CD4-positive, alpha-beta T cell treated with Interleukin-15 for 4 hours (primary cell): ENCODE data around the gene BSN.
"Not testable (repeated sequence)": the region's sequence is repeated elsewhere in the genome, so short reads cannot be mapped to it uniquely, and the experiment has no call there.

ENCODE experiments used
- DNase-seq: peaks from one replicate; pipeline ENCODE4 v3.0.0-alpha.2; 2020; ENCODE audit warnings: low spot score

Gene BSN

GRCh38 chr3:49535971-49536874 is 18.1 kb upstream of the BSN start:
- DNase-seq, result no peak

- no peak for DNase-seq
Observed at GRCh38 chr3:49536875-49537533, 17.3 kb upstream of the BSN start.

- DNase-seq, result peak; percentile 88
Observed at GRCh38 chr3:49539659-49540560, 14.4 kb upstream of the BSN start.

DNA sequence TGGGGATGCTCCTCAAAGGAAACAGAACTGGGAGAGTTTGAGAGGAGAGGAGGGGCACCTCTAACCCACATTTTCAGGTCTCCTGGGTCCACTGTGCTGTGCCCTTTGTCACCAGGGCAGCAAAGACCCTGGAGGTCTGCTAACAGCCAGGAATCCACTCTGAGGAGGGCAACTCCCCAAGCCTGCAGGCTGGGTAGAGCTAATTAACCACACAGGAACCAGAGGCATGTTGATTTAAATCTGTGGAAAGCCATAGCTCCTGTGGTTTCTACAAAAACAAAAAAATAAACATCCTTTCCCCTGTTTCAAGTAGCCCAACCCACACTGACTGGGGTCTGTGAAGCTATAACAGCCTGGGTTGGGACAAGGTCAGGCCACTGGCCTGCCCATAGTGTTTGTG is 2.2 kb upstream of the BSN start:
- no peak for DNase-seq

DNA sequence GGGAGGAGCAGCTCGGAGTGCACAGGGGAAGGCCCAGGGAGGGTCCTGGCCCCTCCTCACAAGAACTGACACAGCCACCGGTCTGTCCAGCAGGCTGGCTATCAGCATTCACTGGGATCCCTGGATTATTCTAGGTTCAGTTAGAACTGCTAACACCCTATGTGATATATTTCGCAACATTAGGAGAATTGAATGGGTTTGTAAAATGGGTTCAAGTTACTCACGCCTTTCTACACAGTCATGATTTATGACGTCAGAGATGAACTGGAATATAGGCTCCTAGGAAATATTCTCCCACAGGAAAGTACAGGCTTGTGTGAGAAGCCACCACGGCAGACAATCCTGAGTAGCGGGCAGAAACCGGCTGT is 969 bp upstream of the BSN start:
- no peak for DNase-seq

- DNase-seq, result no peak
Observed at GRCh38 chr3:49554633-49555265, 472 bp downstream of the BSN start.

DNA sequence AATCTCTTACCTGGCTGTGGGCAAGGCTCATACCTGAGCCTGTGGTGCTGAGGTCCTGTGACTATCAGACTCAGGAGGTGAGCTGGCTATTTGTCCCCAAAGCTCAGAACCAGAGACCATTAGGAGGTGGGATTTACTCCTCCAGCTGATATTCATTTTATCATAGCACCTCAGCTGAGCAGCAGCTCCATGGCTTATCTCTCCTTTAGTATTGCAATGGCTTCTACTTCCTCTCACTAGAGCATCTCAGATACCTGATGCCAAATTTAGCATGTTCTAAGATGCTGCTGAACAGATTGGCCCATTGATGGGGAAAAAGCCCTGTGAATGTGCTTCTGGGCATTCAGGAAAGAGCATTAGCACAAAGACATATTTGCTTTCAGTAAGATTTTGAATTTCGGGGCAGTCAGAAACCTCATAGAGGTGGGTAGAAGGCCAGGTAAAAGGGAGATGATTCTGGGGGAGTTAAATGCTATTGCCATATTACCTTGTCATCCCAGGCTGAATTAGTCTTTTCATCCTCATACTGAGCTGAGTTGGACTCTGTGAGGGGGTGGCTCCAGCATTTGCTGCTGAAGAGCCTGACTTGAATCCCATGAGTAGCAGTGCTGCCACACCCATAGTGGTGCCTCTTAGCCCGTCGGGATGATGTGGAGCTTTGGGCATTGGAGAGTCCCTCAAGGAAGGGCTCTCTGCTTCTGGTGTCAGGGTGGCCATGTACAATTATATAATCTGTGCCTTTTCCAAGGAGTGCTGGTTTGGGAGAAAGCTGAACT is 2.4 kb downstream of the BSN start:
- no peak for DNase-seq

DNA sequence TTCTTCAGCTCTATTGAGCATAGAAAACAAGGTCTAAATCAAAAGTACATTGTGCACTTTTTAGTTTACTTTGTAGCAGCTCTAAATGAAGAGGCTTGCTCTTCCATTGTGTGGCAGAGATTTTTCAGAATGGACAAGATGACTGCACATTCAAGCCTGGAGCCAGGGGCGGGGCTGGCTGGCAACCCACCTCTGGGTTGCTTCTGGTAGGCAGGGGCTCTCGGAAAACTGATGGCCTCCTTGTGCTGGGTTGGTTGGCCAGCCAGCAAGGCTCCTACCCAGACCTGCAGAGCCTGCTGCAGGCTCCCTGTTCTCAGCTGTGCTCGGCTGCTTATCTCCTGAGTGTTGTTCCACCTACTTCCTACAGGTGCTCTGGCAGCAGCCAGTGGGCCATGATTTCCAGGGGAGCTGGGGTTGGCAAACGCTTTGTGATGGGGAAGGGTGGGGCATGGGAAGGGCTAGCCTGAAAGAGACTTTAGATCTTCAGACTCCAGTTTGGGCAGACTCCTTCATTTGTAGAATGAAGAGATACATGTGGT is 8.8 kb downstream of the BSN start:
- no peak for DNase-seq

DNA sequence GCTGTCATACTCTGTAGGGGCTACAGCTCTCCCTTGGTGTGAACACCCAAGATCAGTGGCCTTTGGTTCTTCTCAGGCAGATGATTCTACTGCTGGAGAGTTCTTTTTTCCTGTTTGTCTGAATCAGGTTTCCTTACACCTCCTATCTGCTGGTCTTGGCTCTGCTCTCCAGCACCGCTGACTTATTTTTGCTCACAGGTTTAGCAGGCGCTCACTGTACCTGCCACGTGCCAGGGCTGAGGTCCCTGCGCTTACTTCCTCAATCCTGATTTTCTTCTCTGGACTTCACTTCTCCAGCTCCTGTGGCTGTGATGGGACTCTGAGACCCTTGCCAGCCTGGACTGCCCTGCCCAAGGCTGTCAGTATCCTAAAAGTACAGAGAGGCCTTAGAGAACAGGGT is 9.5 kb downstream of the BSN start:
- no peak for DNase-seq

DNA sequence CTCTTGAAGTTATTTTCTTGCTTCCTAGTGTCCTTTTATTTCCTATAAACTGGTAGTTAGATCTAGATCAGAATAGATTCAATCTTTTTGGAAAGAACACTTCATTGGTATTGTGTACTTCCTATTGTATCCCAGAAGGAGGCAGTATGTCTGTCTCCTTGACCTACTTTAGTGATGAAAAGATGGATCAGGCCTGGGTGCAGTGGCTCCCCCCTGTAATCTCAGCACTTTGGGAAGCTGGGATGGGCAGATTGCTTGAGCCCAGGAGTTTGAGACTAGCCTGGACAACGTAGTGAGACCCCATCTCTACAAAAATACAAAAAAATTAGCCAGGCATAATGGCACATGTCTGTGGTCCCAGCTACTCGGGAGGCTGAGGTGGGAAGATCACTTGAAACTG is 12.0 kb downstream of the BSN start:
- DNase-seq, result no peak

GRCh38 chr3:49567406-49567805 is 13.1 kb downstream of the BSN start:
- DNase-seq, result no peak

GRCh38 chr3:49568965-49569364 is 14.7 kb downstream of the BSN start:
- no peak for DNase-seq

- DNase-seq, result no peak
Observed at GRCh38 chr3:49570028-49570654, 15.9 kb downstream of the BSN start.

GRCh38 chr3:49582177-49582576 is 27.9 kb downstream of the BSN start:
- DNase-seq, result no peak

DNA sequence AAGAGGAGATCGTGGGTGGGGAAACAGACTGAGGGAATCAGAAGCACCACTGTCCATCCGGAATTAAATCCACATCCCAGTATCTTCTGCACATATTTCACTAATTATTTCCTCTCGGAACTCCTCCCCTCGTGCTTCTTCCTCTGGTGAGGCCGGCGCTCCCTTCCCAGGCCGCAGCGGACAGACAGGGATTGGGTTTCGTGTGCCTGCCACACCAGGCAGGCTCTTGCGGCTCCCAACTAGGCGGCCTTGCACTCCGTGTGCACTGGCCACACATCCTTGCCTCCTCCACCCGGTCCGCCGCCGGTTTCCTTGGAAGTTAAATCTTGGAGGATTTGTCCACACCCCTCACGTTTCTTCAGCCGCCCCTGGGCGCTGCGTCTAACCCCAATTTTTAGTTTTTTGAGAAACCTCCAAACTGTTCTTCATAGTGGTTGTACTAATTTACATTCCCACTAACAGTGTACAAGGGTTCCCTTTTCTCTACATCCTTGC is 31.0 kb downstream of the BSN start:
- not testable (repeated sequence) for DNase-seq

- no peak for DNase-seq
Observed at GRCh38 chr3:49591615-49592014, 37.3 kb downstream of the BSN start.

DNA sequence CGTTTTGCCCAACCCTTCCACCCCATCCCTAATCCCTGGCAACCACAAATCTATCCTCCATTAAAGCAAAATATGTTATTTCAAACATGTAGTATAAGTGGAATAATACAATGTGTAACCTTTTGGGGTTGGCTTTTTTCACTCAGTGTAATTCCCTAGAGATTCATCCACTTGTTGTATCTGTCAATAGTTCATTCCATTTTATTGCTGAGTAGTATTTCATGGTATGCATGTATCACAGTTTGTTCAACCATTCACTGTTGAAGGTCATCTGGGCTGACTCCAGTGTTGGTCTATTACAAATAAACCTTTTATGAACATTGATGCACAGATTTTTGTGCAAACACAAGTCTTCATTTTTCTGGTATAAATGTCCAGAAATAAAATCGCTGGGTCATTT is 38.8 kb downstream of the BSN start:
- no peak for DNase-seq

GRCh38 chr3:49600781-49601180 is 46.5 kb downstream of the BSN start:
- no peak for DNase-seq

GRCh38 chr3:49601358-49602048 is 47.2 kb downstream of the BSN start:
- DNase-seq, result no peak

- DNase-seq, result no peak
Observed at GRCh38 chr3:49602049-49602554, 47.8 kb downstream of the BSN start.
